ENCODE data around the gene TSC2.

DNA sequence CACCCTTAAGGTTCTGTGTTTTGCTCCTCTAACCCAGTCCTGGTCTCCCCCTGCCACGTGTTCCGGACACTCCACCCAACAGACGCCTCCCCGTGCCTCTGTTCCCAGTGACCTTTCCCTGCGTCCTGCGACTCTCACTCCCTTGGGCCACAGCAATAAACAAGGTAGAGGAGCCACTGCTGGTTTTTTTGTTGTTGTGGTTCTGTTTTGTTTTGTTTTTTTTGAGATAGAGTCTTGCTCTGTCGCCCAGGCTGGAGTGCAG, 31.9 kb upstream of the TSC2 start:
- no peak for TF ChIP-seq POLR2A (IDR thresholded peaks at IDR 0.05; ENCODE audit: low read depth, low read length)
- TF ChIP-seq TAF1 (IDR thresholded peaks at IDR 0.05; ENCODE audit: low read depth, low read length) = no peak
- no peak for TF ChIP-seq POLR2AphosphoS5 (IDR thresholded peaks at IDR 0.05; ENCODE audit: low read depth, low read length)
- TF ChIP-seq PAX5 (IDR thresholded peaks at IDR 0.05; ENCODE audit: insufficient read depth, low read length, severe bottlenecking) = no peak
- no peak for TF ChIP-seq POU2F2 (IDR thresholded peaks at IDR 0.05; ENCODE audit: low read depth, low read length)
- TF ChIP-seq SPI1 (IDR thresholded peaks at IDR 0.05; ENCODE audit: low read depth, low read length) = no peak
